KMS-11 (cell line): ENCODE measurements around the gene PCNX3.
"Not testable (repeated sequence)": the region's sequence is repeated elsewhere in the genome, so short reads cannot be mapped to it uniquely, and the experiment has no call there.

Source experiments
- H2AFZ ChIP-seq: fragments of 200-600 bp; sonication (generic); 2 replicates; pipeline ENCODE4 v1.6.1; 2016; ENCODE audit warnings: antibody characterized with exemption, mixed run types, low read depth
- H3K27ac ChIP-seq: fragments of 200-600 bp; sonication (generic); 2 replicates; pipeline ENCODE4 v1.6.1; 2016; ENCODE audit warnings: mild to moderate bottlenecking, mixed run types
- H3K27me3 ChIP-seq: fragments of 200-600 bp; sonication (generic); 2 replicates; pipeline ENCODE4 v1.6.1; 2017; ENCODE audit warnings: mild to moderate bottlenecking, low read depth, mixed run types, moderate library complexity; ENCODE audit not compliant: insufficient read depth
- H3K36me3 ChIP-seq: fragments of 200-600 bp; sonication (generic); 2 replicates; pipeline ENCODE4 v1.6.1; 2017; ENCODE audit warnings: mild to moderate bottlenecking, mixed run types; ENCODE audit not compliant: insufficient read depth
- H3K4me1 ChIP-seq: fragments of 200-600 bp; sonication (generic); 2 replicates; pipeline ENCODE4 v1.6.1; 2016; ENCODE audit warnings: mild to moderate bottlenecking, low read depth, mixed run types; ENCODE audit not compliant: poor library complexity, severe bottlenecking
- H3K4me2 ChIP-seq: fragments of 200-600 bp; sonication (generic); 2 replicates; pipeline ENCODE4 v1.7.0; 2016; ENCODE audit warnings: mild to moderate bottlenecking, mixed run types
- H3K4me3 ChIP-seq: fragments of 200-600 bp; sonication (generic); IDR thresholded peaks from 2 replicates; pipeline ENCODE4 v1.6.1; 2017; ENCODE audit warnings: low read depth, low read length, mixed read lengths; ENCODE audit not compliant: insufficient read depth
- H3K79me2 ChIP-seq: fragments of 200-600 bp; sonication (generic); 2 replicates; pipeline ENCODE4 v1.6.1; 2016; ENCODE audit warnings: low read depth, mixed run types; ENCODE audit not compliant: insufficient read depth
- H3K9ac ChIP-seq: fragments of 200-600 bp; sonication (generic); 2 replicates; pipeline ENCODE4 v1.6.1; 2016; ENCODE audit warnings: mild to moderate bottlenecking, mixed run types
- H4K20me1 ChIP-seq: fragments of 200-600 bp; sonication (generic); 2 replicates; pipeline ENCODE4 v1.6.1; 2016; ENCODE audit warnings: mild to moderate bottlenecking, mixed run types; ENCODE audit not compliant: insufficient read depth
- TF ChIP-seq, protein P1 (sequence below): fragments of 200-600 bp; sonication (generic); conservative IDR thresholded peaks from 2 replicates; pipeline ENCODE4 v1.6.1; 2017; ENCODE audit warnings: low read depth, mild to moderate bottlenecking, antibody characterized with exemption, low read length, moderate library complexity, mixed read lengths

The PCNX3 gene

GRCh38 chr11:65660038-65660437 lies 44.5 kb downstream of the PCNX3 start:
- Histone ChIP-seq H3K27me3 (no peaks in the 10 kb centered on the region), H4K20me1 (no peaks in the 10 kb centered on the region), H2AFZ (no peak overlapping the region), H3K4me2 (no peak overlapping the region), H3K27ac (no peak overlapping the region), H3K79me2 (peaks cover 16% of the 10 kb centered on the region), H3K4me1 (peaks cover 17% of the 10 kb centered on the region), H3K9ac (no peak overlapping the region), H3K4me3 (no peak overlapping the region), H3K36me3 (peaks cover 3% of the 10 kb centered on the region; the same call in 1 of the 2 replicates)
- TF ChIP-seq, protein P1, sequence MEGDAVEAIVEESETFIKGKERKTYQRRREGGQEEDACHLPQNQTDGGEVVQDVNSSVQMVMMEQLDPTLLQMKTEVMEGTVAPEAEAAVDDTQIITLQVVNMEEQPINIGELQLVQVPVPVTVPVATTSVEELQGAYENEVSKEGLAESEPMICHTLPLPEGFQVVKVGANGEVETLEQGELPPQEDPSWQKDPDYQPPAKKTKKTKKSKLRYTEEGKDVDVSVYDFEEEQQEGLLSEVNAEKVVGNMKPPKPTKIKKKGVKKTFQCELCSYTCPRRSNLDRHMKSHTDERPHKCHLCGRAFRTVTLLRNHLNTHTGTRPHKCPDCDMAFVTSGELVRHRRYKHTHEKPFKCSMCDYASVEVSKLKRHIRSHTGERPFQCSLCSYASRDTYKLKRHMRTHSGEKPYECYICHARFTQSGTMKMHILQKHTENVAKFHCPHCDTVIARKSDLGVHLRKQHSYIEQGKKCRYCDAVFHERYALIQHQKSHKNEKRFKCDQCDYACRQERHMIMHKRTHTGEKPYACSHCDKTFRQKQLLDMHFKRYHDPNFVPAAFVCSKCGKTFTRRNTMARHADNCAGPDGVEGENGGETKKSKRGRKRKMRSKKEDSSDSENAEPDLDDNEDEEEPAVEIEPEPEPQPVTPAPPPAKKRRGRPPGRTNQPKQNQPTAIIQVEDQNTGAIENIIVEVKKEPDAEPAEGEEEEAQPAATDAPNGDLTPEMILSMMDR = no peak

DNA sequence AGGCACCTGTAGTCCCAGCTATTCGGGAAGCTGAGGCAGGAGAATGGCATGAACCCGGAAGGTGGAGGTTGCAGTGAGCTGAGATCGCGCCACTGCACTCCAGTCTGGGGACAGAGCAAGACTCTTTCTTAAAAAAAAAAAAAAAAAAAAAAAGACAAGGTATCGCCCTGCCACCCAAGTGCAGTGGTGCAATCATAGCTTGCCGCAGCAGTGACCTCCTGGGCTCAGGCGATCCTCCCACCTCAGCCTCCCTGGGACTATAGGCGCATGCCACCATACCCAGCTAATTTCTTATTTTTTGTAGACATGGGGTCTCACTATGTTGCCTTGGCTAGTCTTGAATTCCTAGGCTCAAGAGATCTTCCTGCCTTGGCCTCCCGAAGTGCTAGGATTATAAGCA lies 45.3 kb downstream of the PCNX3 start:
- H3K4me3 ChIP-seq, H3K4me2 ChIP-seq, H2AFZ ChIP-seq, H3K27ac ChIP-seq, H4K20me1 ChIP-seq, H3K27me3 ChIP-seq, H3K9ac ChIP-seq, H3K36me3 ChIP-seq: not testable (repeated sequence)
- peaks cover 16% of the 10 kb centered on the region for H3K79me2 ChIP-seq
- H3K4me1 ChIP-seq = peaks cover 17% of the 10 kb centered on the region

- Histone ChIP-seq H3K4me3 (no peak overlapping the region), H3K4me1 (peaks cover 17% of the 10 kb centered on the region), H4K20me1 (no peaks in the 10 kb centered on the region), H3K4me2 (peak overlapping the region; percentile 94), H3K27ac (peak overlapping the region; percentile 89; the same call in 1 of the 2 replicates), H3K9ac (peak overlapping the region; percentile 70), H3K27me3 (no peaks in the 10 kb centered on the region), H2AFZ (no peak overlapping the region; the same call in 1 of the 2 replicates), H3K79me2 (peaks cover 16% of the 10 kb centered on the region), H3K36me3 (peaks cover 3% of the 10 kb centered on the region; the same call in 1 of the 2 replicates)
- TF ChIP-seq, protein P1 = no peak
These were observed 46.1 kb downstream of the PCNX3 start for GRCh38 chr11:65661599-65662246.

DNA sequence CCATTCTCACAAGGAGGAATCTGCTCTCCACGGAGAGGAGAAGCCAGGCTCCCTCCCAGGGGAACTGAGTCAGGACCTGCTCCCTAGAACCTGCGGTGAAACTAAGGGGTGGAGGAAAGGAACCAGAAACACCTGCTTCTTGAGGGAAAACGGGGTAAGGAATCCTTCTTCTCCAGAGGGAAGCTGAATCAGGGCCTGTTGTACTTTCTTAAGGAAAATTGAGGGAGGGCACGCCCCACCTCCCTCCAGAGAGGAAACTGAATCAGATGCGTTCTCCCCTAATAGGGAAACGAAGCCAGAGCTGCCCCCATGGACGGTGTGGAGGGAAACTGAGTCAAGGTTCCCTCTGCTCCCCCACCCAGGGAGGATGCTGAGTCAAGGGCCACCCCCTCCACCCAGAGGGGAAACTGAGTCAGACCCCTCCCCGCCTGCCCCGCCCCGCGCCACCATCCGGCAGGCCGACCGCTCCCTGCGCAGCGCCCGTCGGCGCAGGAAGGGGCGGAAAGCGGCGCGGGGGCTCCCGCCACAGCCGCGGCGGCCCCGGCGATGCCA lies 46.7 kb downstream of the PCNX3 start:
- Histone ChIP-seq H3K9ac (peak overlapping the region; percentile 70), H3K27ac (peak overlapping the region; percentile 89), H3K4me2 (peak overlapping the region; percentile 94), H3K4me3 (no peak overlapping the region), H4K20me1 (no peaks in the 10 kb centered on the region), H2AFZ (peak overlapping the region; percentile 89), H3K79me2 (peaks cover 16% of the 10 kb centered on the region), H3K4me1 (peaks cover 17% of the 10 kb centered on the region), H3K36me3 (peaks cover 3% of the 10 kb centered on the region; the same call in 1 of the 2 replicates), H3K27me3 (no peaks in the 10 kb centered on the region)
- TF ChIP-seq, protein P1 = no peak
